H7 (cell line): ENCODE data around the gene MUC15. TPM values are rescaled to one million over a fixed set of nuclear protein-coding genes. Genes with fewer than 3 reads are reported as not detected.
"Not testable (repeated sequence)": the region's sequence is repeated elsewhere in the genome, so short reads cannot be mapped to it uniquely, and the experiment has no call there.

Source experiments
- DNase-seq: peaks from one replicate; pipeline ENCODE4 v3.0.0; 2012
- H3K27me3 ChIP-seq: 2 replicates; pipeline ENCODE4 v1.6.0; 2011; ENCODE audit warnings: mild to moderate bottlenecking, low read length; ENCODE audit not compliant: control insufficient read depth, insufficient read depth
- H3K36me3 ChIP-seq: replicated peaks from 2 replicates; pipeline ENCODE4 v1.5.1; 2011; ENCODE audit warnings: low read length; ENCODE audit not compliant: control insufficient read depth, insufficient read depth
- H3K4me3 ChIP-seq: 2 replicates; pipeline ENCODE4 v1.5.1; 2011; ENCODE audit warnings: low read depth, mild to moderate bottlenecking, control low read depth, low read length, moderate library complexity; ENCODE audit not compliant: insufficient read depth
- total RNA-seq: library from RNA; depleted of rRNA; stranded (reverse); fragments of >200 nt; shearing (Covaris generic); gene quantifications from 2 replicates; pipeline ENCODE4 v1.2.3, GENCODE V29; 2014; rRNA removed

The MUC15 gene, protein sequence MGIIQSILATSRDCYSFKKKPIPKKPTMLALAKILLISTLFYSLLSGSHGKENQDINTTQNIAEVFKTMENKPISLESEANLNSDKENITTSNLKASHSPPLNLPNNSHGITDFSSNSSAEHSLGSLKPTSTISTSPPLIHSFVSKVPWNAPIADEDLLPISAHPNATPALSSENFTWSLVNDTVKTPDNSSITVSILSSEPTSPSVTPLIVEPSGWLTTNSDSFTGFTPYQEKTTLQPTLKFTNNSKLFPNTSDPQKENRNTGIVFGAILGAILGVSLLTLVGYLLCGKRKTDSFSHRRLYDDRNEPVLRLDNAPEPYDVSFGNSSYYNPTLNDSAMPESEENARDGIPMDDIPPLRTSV
- not detected in 2 replicates for total RNA-seq

DNA sequence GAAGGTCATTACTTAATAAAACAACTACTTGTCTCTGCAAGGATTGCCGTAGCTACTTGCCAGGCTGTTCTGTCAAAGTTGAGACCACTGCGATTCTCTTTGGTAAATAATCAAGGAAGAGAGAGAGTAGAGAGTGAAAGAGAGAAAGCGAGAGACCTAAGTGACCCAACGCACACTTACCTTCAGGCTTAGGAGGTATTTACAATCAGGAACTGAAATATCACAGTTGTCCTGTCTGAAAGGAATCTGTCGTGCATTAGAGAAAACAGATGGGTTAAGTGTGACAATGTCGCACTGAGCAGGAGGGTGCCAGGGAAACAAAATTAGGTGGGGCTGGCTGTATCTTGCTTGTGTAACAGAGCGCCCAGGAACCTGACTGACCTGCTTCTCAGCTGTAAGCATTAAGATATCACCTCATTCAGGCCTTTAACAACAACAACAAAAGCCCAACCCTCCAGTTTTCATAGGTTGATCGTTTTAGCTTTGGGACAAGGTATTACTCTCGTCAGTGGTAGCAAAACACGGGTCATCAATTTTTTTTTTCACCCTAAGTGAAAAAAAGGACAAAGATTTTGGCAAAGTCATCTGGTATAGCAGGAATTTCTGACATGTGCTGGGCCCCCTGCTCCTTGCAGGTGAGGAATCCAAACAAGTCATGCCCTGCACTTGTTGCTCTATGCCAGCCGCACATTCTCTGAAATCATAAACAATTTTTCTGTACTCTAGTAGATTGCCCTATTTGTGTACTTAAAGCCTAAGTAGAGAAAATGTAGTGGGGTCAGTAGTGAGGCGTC, at the start of gene MUC15:
Gene MUC15, minus strand, starts transcription at position 403 of the 794 bp plus-strand sequence. CDS start 5,169 bp downstream, outside the sequence.
- no peak within 1 kb of the TSS for H3K4me3 ChIP-seq
- no peaks in the 10 kb centered on the region for H3K36me3 ChIP-seq
- no peak for DNase-seq
- no peaks in the 10 kb centered on the region for H3K27me3 ChIP-seq

DNA sequence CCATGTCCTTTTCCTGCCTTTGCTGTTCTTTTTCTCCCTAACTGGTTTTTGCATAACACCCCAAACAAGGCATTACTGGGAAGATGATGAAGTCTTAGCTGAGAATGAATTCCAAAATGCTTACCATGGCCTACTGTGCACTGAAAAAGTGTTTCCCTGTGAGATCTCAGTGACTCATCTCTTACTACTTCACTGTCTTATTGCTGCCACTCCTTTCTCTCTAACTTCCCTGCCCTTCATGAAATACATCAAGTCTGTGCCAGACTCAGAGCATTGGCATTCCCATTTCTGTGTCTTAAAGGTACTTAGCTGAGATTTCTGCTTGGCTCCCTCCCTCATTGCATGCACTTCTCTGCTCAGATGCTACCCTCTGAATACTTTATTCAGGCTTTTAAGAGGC, 49.1 kb upstream of the MUC15 start:
- H3K36me3 ChIP-seq: no peaks in the 10 kb centered on the region
- no peak for DNase-seq
- no peaks in the 10 kb centered on the region for H3K27me3 ChIP-seq
- H3K4me3 ChIP-seq: no peak overlapping the region

DNA sequence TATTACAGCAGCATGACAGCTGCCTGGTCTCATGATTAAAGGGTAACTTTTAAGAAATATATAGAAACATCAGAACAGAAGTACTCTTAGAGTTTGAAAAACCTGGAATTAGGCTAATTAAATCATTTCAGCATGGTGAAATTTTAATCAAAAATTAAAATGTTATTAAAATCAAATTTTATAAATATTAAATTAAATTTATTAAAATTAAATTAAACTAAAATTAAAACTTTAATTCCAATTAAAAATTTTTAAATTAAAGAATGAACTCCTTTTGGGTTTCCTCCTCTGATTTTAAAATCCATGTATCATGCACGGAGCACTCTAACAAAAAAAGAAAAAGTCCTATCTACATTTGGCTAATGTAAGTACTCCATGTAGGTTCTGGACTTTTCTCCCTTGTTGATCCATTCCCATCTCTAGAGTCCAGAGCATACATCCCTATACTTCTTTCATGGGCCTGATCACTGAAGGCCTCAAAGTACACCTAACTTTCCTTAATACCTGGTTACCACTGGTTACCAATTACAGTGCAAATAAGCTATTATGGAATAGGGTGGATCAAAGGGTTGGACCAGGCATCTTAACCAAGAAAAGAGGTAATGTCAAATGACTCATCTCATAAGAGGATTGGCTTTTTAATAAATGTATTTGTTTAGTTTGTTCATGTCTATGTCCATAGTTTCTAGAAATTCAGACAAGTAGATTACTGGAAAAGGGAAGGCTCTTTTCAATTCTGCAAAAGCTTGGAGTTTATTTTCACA, 48.4 kb upstream of the MUC15 start:
- H3K4me3 ChIP-seq: no peak overlapping the region
- H3K27me3 ChIP-seq: no peaks in the 10 kb centered on the region
- DNase-seq: no peak
- no peaks in the 10 kb centered on the region for H3K36me3 ChIP-seq

DNA sequence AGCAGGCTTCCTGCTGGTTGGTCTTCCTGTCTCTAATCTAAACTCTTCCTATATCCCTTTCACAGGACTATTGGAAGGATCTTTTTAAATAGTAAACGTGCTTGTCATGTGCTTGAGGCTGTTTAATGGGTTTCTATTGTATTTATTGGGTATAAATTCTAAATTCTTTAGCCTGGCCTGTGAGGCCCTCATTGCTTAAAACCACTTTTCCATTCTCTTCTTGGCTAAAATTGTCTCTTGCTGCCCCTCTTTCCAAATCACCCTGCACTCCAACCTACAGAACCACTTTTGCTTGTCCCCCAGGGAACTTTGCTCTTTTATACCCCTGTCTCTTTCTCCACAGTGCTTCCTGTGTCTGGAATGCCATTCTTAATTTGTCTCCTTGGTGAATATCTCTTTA, 46.4 kb upstream of the MUC15 start:
- no peak overlapping the region for H3K4me3 ChIP-seq
- H3K36me3 ChIP-seq: no peaks in the 10 kb centered on the region
- peak; percentile 11 for DNase-seq
- no peaks in the 10 kb centered on the region for H3K27me3 ChIP-seq

DNA sequence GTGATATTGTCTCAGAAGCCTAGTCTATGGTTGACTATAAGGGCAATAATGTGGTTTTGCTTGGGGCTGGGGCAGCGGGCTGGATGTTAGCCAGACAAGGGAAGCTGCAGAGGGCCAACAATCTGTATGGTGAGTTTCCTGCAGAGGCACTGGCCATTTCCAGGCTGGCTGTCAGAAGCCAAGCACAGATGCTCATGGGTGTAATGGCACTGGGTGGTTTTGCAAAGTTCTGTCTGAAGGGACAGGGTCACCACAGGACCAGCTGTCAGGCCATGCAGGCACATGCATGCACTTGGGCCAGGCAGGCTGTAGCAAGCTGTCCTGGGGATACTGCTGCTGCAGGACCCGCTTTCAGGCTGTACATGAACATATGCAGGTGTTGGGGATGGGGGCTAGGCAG, 41.7 kb upstream of the MUC15 start:
- no peak for DNase-seq
- no peaks in the 10 kb centered on the region for H3K36me3 ChIP-seq
- H3K27me3 ChIP-seq: no peaks in the 10 kb centered on the region
- no peak overlapping the region for H3K4me3 ChIP-seq

DNA sequence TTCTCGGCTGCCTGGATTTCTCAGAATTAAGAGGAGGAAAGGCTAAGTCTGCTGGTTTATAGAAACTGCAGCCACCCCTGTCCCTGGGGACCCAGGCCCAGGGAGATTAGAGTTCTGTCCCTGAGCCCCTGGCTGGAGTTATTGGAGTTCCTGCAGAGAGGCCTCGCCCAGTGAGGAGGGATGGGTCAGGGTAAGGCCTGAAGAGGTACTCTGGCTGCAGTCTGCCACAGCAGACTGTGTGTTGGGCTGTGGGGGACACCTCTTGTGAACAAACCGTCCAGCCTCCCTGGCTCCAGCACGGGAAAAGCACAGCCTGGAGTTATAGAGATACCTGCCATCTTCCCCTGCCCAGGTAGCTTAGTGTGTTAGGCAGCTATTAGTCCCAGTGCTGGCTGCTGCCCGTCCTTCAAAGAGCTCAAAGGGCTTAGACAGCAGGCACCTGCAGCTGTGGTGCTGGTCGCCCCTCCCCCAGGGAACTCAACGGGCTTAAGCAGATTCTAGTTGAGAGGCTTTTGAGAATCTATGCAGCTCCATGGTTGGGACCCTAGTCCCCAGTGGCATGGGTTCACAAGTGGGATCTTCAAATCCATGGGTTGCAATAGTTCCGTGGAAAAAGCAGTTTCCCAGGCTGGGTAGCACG, 36.6 kb upstream of the MUC15 start:
- H3K36me3 ChIP-seq: no peaks in the 10 kb centered on the region
- no peak for DNase-seq
- H3K27me3 ChIP-seq: no peaks in the 10 kb centered on the region
- no peak overlapping the region for H3K4me3 ChIP-seq

DNA sequence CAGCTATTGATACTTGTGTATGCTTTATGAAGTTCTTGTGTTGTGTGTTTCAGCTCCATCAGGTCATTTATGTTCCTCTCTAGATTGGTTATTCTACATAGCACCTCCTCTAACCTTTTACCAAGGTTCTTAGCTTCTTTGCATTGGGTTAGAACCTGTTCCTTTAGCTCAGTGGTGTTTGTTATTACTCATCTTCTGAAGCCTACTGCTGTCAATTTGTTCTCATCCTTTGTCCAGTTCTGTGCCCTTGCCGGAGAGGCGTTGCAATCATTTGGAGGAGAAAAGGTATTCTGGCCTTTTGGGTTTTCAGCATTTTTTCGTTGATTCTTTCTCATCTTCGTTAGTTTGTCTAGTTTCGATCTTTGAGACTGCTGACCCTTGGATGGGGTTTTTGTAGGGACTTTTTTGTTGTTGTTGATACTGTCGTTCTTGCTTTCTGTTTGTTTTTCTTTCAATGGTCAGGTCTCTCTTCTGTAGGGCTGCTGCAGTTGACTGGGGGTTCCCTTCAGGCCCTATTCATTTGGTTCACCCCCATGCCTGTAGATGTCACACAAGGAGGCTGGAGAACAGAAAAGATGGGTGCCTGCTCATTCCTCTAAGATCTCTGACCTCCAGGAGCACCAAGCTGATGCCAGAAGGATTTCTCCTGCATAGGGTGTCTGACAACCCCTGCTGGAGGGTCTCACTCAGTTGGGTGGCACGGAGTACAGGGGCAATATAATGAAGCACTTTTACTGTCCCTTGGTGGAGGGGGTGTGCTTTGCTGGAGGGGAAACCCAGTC, 35.9 kb upstream of the MUC15 start:
- no peak overlapping the region for H3K4me3 ChIP-seq
- H3K27me3 ChIP-seq: no peaks in the 10 kb centered on the region
- H3K36me3 ChIP-seq: no peaks in the 10 kb centered on the region
- DNase-seq: no peak

DNA sequence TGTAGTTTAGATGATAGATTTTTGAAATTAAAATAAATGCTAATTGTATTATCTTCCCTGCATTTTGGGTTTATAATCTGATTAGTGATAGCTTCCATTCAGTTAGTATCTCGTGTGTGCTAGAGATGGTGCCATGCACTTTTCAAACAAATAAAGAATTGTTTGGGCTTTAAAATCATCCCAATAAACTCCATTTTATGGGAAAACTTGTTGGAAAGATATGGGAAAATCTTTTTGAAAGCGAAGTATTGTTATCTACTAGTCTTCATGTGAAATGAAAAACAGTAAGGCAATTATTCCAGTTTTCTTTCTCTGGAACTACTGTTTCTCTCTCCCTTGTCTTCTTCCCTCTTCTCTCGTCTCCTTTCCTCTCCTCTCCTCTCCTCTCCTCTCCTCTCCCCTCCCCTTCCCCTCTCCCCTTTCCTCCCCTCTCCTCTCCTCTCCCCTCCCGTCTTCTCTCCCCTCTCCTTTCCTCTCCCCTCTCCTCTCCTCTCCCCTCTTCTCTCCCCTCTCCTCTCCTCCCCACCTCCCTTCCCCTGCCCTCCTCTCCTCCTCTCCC, 27.9 kb upstream of the MUC15 start:
- no peak for DNase-seq
- no peaks in the 10 kb centered on the region for H3K36me3 ChIP-seq
- H3K27me3 ChIP-seq: no peaks in the 10 kb centered on the region
- no peak overlapping the region for H3K4me3 ChIP-seq

DNA sequence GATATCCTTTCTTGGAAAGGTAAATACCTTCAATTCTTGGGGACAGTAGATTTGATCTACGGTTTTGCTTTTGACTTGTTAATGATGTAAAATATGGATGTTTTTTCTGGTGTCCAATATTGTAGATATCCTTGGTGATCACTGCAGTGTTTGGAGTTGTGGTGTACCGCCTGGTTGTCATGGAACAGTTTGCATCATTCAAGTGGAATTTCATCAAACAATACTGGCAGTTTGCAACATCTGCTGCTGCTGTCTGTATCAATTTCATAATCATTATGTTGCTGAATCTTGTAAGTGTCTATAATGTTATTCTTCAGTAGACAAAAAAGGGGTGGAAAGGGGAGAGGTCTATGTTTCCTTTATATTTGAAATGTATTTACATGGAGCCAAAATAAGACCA, 27.4 kb upstream of the MUC15 start:
- Histone ChIP-seq H3K27me3 (no peaks in the 10 kb centered on the region), H3K36me3 (no peaks in the 10 kb centered on the region), H3K4me3 (no peak overlapping the region)
- no peak for DNase-seq

DNA sequence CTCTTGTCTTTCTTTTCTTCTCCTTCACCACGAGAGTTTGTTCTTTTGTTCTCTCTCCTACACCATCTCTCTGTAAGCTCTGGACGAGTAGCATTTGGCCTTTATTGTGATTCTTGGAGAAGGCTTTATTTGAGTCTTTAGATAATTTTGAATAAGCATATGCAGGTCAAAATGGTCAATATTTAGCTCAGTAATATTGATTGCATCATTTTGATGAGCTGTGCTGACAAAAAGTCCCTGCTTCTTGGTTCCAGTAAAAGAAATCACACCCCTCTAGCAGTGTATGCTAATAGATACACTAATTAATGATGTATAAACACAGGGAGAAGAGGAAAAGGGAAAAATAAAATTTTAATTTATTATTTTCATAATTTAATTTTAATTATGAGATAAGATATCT, 25.8 kb upstream of the MUC15 start:
- Histone ChIP-seq H3K36me3 (no peaks in the 10 kb centered on the region), H3K4me3 (no peak overlapping the region), H3K27me3 (no peaks in the 10 kb centered on the region)
- DNase-seq: no peak

DNA sequence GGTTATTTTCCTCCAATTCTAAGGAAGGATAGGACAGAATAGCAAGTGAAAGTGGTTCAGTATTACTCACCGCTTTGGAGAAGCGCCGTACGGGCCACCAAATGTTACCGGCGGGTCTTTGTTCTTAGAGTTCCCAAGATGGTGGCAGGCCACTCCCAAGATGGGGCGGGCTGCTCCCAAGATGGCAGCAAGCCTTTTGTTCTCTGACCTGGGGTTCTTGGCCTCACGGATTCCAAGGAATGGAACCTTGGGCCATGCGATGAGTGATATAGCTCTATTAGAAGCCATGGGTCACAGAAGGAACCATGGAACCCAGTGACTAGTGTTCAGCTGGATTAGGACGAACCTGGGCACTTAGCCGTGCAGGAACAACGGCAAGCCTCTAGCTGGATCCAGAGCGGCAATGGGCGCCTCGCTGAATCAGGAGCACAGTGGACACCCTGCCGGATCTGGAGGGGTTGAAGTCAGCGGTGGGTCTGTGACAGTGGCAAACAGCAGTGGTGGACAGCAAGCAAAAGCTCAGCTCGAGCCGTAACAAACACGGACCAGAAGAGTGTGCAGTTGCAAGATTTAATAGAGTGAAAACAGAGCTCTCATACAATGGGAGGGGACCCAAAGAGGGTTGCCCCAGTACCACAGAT, 25.1 kb upstream of the MUC15 start:
- not testable (repeated sequence) for H3K4me3 ChIP-seq, H3K27me3 ChIP-seq, DNase-seq, H3K36me3 ChIP-seq

DNA sequence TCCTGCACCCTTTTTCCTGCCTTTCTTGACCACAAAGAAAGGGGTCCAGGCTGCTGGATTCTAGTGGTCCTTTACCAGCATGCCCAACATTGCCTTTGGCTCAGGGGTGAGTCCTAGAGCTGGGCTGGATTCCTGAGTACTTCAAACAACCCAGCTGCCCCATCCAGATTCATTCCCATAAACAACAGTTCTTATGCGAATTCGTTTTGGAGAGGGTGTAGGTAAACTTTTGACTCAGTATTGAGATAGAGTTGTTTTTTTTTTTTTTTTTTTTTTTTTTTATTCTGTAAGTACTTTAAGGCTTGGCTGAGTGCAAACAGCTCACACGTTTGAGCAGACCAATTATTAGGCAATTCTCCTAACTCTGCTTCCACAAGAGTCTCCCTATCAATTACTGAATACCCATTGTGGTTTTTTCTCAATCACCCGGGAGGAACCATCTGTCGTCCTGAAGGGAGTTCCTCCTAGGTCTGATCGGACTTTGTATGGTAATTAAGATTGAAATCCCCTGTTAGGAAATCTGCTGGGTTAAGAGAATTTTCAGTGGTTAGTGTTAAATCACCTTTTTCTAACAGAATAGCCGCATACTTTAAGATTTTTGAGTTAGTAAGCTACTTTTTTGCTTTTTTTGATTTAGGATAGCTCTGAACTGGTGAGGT, 23.3 kb upstream of the MUC15 start:
- not testable (repeated sequence) for H3K27me3 ChIP-seq, DNase-seq, H3K4me3 ChIP-seq, H3K36me3 ChIP-seq

DNA sequence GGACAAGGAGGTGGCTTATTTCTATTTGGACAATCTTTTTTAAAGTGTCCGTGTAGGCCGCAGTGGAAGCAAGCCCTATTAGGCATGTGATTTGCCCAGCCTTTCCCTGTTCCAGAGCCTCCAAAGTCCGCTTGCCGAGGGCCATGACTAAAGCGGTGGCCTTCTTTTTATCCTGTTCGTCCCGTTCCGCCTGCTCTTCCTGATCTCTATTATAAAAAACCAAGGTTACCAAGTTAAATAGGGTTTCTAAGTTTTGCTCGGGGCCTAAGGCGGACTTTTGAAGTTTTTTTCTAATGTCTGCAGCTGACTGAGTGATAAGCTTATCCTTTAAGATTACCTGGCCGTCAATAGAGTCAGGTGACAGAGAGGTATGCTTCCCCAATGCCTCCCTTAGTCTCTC, 21.6 kb upstream of the MUC15 start:
- H3K4me3 ChIP-seq: no peak overlapping the region

More for the DNA sequence above, 21.6 kb upstream of the MUC15 start:
- no peaks in the 10 kb centered on the region for H3K27me3 ChIP-seq
- no peaks in the 10 kb centered on the region for H3K36me3 ChIP-seq
- DNase-seq: no peak
